ENCODE data around the gene SASH1.
"Not testable (repeated sequence)": the region's sequence is repeated elsewhere in the genome, so short reads cannot be mapped to it uniquely, and the experiment has no call there.

- not testable (repeated sequence) for TF ChIP-seq POLR2A (IDR thresholded peaks at IDR 0.05; ENCODE audit: low read length); GATA1 (IDR thresholded peaks at IDR 0.05; ENCODE audit: low read depth, low read length)
These were observed 9.8 kb downstream of the SASH1 start for GRCh38 chr6:148352421-148352820.
